GM18867 (cell line): ENCODE data around the gene SAP130.
A peak's percentile ranks its signal among the peaks of the same experiment; 100 is the strongest.

Experiments used
- ATAC-seq: cut with Tn5 transposase; IDR thresholded peaks from one replicate; pipeline ENCODE4 v1.9.1; 2021; ENCODE audit warnings: mild to moderate bottlenecking, moderate library complexity; ENCODE audit not compliant: unreplicated experiment

SAP130 gene

GRCh38 chr2:128027801-128028667 is at the start of gene SAP130:
SAP130 (minus strand) TSS chr2:128028059; CDS start chr2:128026292, 1,767 bp downstream.
- ATAC-seq = peak; percentile 82

GRCh38 chr2:128076461-128077106 is 48.7 kb upstream of the SAP130 start:
- no peak for ATAC-seq

GRCh38 chr2:128073278-128073677 is 45.4 kb upstream of the SAP130 start:
- ATAC-seq = no peak

GRCh38 chr2:128069769-128070168 is 41.9 kb upstream of the SAP130 start:
- ATAC-seq = no peak

- ATAC-seq = no peak
Measured at GRCh38 chr2:128064353-128064752, 36.5 kb upstream of the SAP130 start.

- no peak for ATAC-seq
Measured at GRCh38 chr2:128062571-128062970, 34.7 kb upstream of the SAP130 start.

- ATAC-seq = no peak
Measured at GRCh38 chr2:128058114-128058513, 30.3 kb upstream of the SAP130 start.

- no peak for ATAC-seq
Measured at GRCh38 chr2:128057334-128057733, 29.5 kb upstream of the SAP130 start.

- ATAC-seq = no peak
Measured at GRCh38 chr2:128054104-128054885, 26.4 kb upstream of the SAP130 start.

GRCh38 chr2:128053331-128053730 is 25.5 kb upstream of the SAP130 start:
- no peak for ATAC-seq

GRCh38 chr2:128043041-128043440 is 15.2 kb upstream of the SAP130 start:
- ATAC-seq = no peak

- ATAC-seq = no peak
Measured at GRCh38 chr2:128041561-128041960, 13.7 kb upstream of the SAP130 start.

- no peak for ATAC-seq
Measured at GRCh38 chr2:128040166-128040771, 12.4 kb upstream of the SAP130 start.

- ATAC-seq = no peak
Measured at GRCh38 chr2:128039535-128039934, 11.7 kb upstream of the SAP130 start.

- ATAC-seq = no peak
Measured at GRCh38 chr2:128038411-128038810, 10.6 kb upstream of the SAP130 start.

GRCh38 chr2:128037649-128038048 is 9.8 kb upstream of the SAP130 start:
- no peak for ATAC-seq

GRCh38 chr2:128036748-128037607 is 9.1 kb upstream of the SAP130 start:
- ATAC-seq = no peak

- no peak for ATAC-seq
Measured at GRCh38 chr2:128032092-128032491, 4.2 kb upstream of the SAP130 start.

GRCh38 chr2:128028668-128029054 is 802 bp upstream of the SAP130 start:
- ATAC-seq = no peak

- ATAC-seq = peak; percentile 78
Measured at GRCh38 chr2:128027278-128027800, 520 bp downstream of the SAP130 start.
